PC-3 (cell line): ENCODE results near the gene PRRT1B.

Experiments used
- CTCF ChIP-seq: fragments of 300-600 bp; sonication (generic); conservative IDR thresholded peaks from 2 replicates; pipeline ENCODE4 v1.5.1; 2017; ENCODE audit warnings: antibody characterized with exemption, low read depth, mild to moderate bottlenecking, low read length
- EZH2 ChIP-seq: fragments of 300-600 bp; sonication (generic); IDR thresholded peaks from one replicate; pipeline ENCODE4 v1.6.1; 2017; ENCODE audit warnings: antibody characterized with exemption, mild to moderate bottlenecking, low read length; ENCODE audit not compliant: unreplicated experiment
- EZH2phosphoT487 ChIP-seq: fragments of 300-600 bp; sonication (generic); IDR thresholded peaks from 2 replicates; pipeline ENCODE4 v1.6.1; 2018; ENCODE audit warnings: mild to moderate bottlenecking, antibody characterized with exemption, low read length, borderline replicate concordance

- no peak for TF ChIP-seq CTCF
- TF ChIP-seq EZH2, result no peak
- no peak for TF ChIP-seq EZH2phosphoT487
Measured at GRCh38 chr9:131601683-131602181, 56.4 kb downstream of the PRRT1B start.
